ENCODE results near the gene TAP1.

The TAP1 gene

GRCh38 chr6:32832535-32832934 is 21.0 kb downstream of the TAP1 start:
- no peak overlapping the region for H3K4me2 ChIP-seq (ENCODE audit: low read length)
- no peak overlapping the region for H3K9ac ChIP-seq (ENCODE audit: low read length)
- no peaks in the 10 kb centered on the region for H3K27me3 ChIP-seq (ENCODE audit: insufficient read depth, low read length)
- TF ChIP-seq EZH2 (IDR thresholded peaks at IDR 0.05; ENCODE audit: borderline replicate concordance, low read length) = no peak
- no peak for TF ChIP-seq CTCF (IDR thresholded peaks at IDR 0.05; ENCODE audit: low read length)
- peaks cover 7% of the 10 kb centered on the region for H3K79me2 ChIP-seq (ENCODE audit: insufficient read depth, low read length)
- H3K9me3 ChIP-seq (ENCODE audit: low read length) = no peaks in the 10 kb centered on the region
- H4K20me1 ChIP-seq (ENCODE audit: insufficient read depth, low read length) = no peaks in the 10 kb centered on the region
- peaks cover 16% of the 10 kb centered on the region for H3K4me1 ChIP-seq (ENCODE audit: insufficient read depth, low read length, severe bottlenecking)
- no peak overlapping the region for H3K4me3 ChIP-seq (ENCODE audit: low read depth, low read length, poor library complexity, severe bottlenecking)
- peaks cover 97% of the 10 kb centered on the region for H3K36me3 ChIP-seq (ENCODE audit: insufficient read depth, low read length)
- no peaks in the 10 kb centered on the region for H3K9me2 ChIP-seq (ENCODE audit: low read depth, low read length)
- no peak overlapping the region for H2AFZ ChIP-seq (ENCODE audit: low read length)
- H3F3A ChIP-seq (ENCODE audit: insufficient read depth, low read length) = no peaks in the 10 kb centered on the region
- no peak overlapping the region for H3K27ac ChIP-seq (ENCODE audit: low read depth, low read length, poor library complexity, severe bottlenecking)

- H3K27me3 ChIP-seq (ENCODE audit: insufficient read depth, low read length) = no peaks in the 10 kb centered on the region
- no peaks in the 10 kb centered on the region for H4K20me1 ChIP-seq (ENCODE audit: insufficient read depth, low read length)
- H3K79me2 ChIP-seq (ENCODE audit: insufficient read depth, low read length) = no peaks in the 10 kb centered on the region
- TF ChIP-seq EZH2 (IDR thresholded peaks at IDR 0.05; ENCODE audit: borderline replicate concordance, low read length) = no peak
- TF ChIP-seq CTCF (IDR thresholded peaks at IDR 0.05; ENCODE audit: low read length) = no peak
- H3K36me3 ChIP-seq (ENCODE audit: insufficient read depth, low read length) = peaks cover 90% of the 10 kb centered on the region
- H3K4me1 ChIP-seq (ENCODE audit: insufficient read depth, low read length, severe bottlenecking) = peaks cover under 1% of the 10 kb centered on the region
- no peak overlapping the region for H3K9ac ChIP-seq (ENCODE audit: low read length)
- no peak overlapping the region for H3K4me2 ChIP-seq (ENCODE audit: low read length)
- no peaks in the 10 kb centered on the region for H3K9me3 ChIP-seq (ENCODE audit: low read length)
- H3K27ac ChIP-seq (ENCODE audit: low read depth, low read length, poor library complexity, severe bottlenecking) = no peak overlapping the region
- no peak overlapping the region for H2AFZ ChIP-seq (ENCODE audit: low read length)
- no peak overlapping the region for H3K4me3 ChIP-seq (ENCODE audit: low read depth, low read length, poor library complexity, severe bottlenecking)
- H3K9me2 ChIP-seq (ENCODE audit: low read depth, low read length) = no peaks in the 10 kb centered on the region
- no peaks in the 10 kb centered on the region for H3F3A ChIP-seq (ENCODE audit: insufficient read depth, low read length)
Measured at GRCh38 chr6:32830936-32831335, 22.6 kb downstream of the TAP1 start.

GRCh38 chr6:32830017-32830416 is 23.5 kb downstream of the TAP1 start:
- no peaks in the 10 kb centered on the region for H3K9me3 ChIP-seq (ENCODE audit: low read length)
- no peak overlapping the region for H3K27ac ChIP-seq (ENCODE audit: low read depth, low read length, poor library complexity, severe bottlenecking)
- H3K9me2 ChIP-seq (ENCODE audit: low read depth, low read length) = no peaks in the 10 kb centered on the region
- H4K20me1 ChIP-seq (ENCODE audit: insufficient read depth, low read length) = no peaks in the 10 kb centered on the region
- H3K9ac ChIP-seq (ENCODE audit: low read length) = no peak overlapping the region
- peaks cover 80% of the 10 kb centered on the region for H3K36me3 ChIP-seq (ENCODE audit: insufficient read depth, low read length)
- H2AFZ ChIP-seq (ENCODE audit: low read length) = no peak overlapping the region
- H3K4me1 ChIP-seq (ENCODE audit: insufficient read depth, low read length, severe bottlenecking) = no peaks in the 10 kb centered on the region
- H3K79me2 ChIP-seq (ENCODE audit: insufficient read depth, low read length) = no peaks in the 10 kb centered on the region
- H3K27me3 ChIP-seq (ENCODE audit: insufficient read depth, low read length) = no peaks in the 10 kb centered on the region
- no peak overlapping the region for H3K4me2 ChIP-seq (ENCODE audit: low read length)
- H3F3A ChIP-seq (ENCODE audit: insufficient read depth, low read length) = no peaks in the 10 kb centered on the region
- TF ChIP-seq CTCF (IDR thresholded peaks at IDR 0.05; ENCODE audit: low read length) (no peak), EZH2 (IDR thresholded peaks at IDR 0.05; ENCODE audit: borderline replicate concordance, low read length) (no peak)
- H3K4me3 ChIP-seq (ENCODE audit: low read depth, low read length, poor library complexity, severe bottlenecking) = no peak overlapping the region

All from OCI-LY1 (cell line).